Non-pigmented ciliary epithelial cell (primary cell): ENCODE data around the gene DNAH12.
A peak's percentile ranks its signal among the peaks of the same experiment; 100 is the strongest.
"Not testable (repeated sequence)": the region's sequence is repeated elsewhere in the genome, so short reads cannot be mapped to it uniquely, and the experiment has no call there.

ENCODE experiments used
- DNase-seq: peaks from one replicate; pipeline ENCODE4 v3.0.0-alpha.2; 2010; ENCODE audit warnings: low read depth

Gene DNAH12

DNA sequence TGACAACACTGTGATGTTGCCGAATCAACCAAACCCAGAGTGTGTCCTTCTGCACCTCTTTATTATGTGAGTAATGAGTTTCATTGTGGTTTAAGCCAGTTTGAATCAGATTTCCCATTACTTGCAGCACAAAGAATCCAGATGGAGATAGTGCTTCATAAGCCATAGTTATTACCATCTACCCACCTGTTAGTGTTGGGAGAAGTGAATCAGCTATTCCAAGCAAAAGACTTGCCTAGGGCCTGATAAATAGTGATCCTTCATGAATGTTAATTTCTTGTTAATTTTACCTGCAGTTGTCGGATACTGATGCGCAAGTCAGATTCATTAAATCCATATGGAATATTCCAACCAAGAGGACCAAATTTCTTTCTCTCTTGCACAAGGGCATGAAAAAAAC lies 229.9 kb downstream of the DNAH12 start:
- no peak for DNase-seq

- no peak for DNase-seq
Observed at GRCh38 chr3:57309769-57310360, 234.3 kb downstream of the DNAH12 start.

DNA sequence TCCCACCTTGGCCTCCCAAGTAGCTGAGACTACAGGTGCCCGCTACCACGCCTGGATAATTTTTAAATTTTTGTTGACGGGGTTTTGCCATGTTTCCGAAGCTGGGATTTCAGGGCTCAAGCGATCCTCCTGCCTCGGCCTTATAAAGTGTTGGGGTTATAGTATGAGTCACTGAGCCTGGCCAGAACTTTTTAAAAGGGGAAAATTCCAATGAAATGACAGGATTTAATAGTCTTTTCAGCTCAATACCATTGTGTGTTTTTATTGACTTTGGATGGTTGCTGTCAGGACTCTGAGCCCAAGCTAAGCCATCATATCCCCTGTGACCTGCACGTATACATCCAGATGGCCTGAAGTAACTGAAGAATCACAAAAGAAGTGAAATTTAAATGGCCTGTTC lies 240.6 kb downstream of the DNAH12 start:
- DNase-seq = not testable (repeated sequence)

DNA sequence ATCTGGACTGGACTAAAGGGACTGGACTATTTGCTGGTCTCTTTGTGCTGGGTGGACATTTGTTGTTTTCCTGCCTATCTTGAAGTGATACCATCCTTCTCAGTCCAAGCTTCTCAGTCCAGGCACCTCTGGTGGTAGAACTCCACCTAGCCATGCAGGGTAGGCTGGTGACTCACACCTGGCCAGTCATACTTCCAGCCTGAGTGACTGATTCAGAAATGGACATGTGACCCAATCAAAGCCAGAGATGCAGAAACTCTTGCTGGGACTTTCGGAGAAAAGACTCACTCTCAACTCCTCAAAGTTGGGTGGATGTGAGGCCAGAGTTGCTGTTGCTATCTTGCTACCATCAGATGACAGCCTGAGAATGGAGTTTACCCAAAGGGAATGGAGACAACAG lies 246.1 kb downstream of the DNAH12 start:
- peak; percentile 28 for DNase-seq

- no peak for DNase-seq
Observed at GRCh38 chr3:57292897-57293526, 251.1 kb downstream of the DNAH12 start.

- DNase-seq = no peak
Observed at GRCh38 chr3:57292159-57292896, 251.8 kb downstream of the DNAH12 start, which contains the start of gene ASB14. Gene ASB14, minus strand, starts transcription at chr3:57292685. Its CDS starts 652 bp downstream, at chr3:57292033.

- no peak for DNase-seq
Observed at GRCh38 chr3:57288403-57288802, 255.7 kb downstream of the DNAH12 start.

DNA sequence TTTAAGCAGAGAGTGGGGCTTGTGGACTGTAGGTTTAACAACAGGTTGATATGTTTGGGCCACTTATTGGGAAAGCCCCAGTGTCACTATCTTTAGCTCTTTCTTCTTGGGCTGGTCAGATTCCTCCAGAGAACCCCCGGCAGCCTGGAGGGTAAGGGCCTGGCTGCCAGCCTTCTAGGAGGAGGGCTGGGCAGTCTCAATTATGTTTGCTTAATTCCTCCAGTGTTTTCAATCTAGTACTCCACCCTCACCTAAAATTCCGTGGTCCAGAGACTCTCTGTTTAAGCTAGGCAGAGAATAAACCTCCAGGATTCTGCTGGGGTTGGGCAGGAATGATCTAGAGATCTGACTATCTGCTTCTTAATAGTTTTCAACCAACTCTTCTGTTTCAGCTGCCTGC lies 256.9 kb downstream of the DNAH12 start:
- DNase-seq = no peak

DNA sequence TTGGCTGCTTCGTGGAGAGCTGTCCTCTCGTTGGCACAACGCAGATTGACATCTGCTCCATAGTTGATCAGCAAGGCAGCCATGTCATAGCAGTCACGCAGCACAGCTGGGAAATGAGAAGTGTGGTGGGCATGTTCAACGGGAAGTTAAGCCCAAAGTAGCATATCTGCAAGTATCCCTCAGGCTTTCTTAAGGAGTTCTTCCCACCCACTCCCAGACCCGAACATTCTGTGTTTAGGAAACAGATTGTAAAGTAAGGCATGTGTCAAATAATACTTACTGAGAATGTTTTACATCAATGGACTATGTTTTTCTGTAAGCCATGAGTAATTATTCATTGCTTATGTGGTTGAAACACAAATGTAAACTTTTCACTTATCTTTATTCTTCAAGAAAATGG lies 260.8 kb downstream of the DNAH12 start:
- DNase-seq = no peak

GRCh38 chr3:57281715-57282114 lies 262.4 kb downstream of the DNAH12 start:
- peak; percentile 23 for DNase-seq

GRCh38 chr3:57279685-57280084 lies 264.5 kb downstream of the DNAH12 start:
- DNase-seq = no peak

GRCh38 chr3:57278237-57278636 lies 265.9 kb downstream of the DNAH12 start:
- no peak for DNase-seq

DNA sequence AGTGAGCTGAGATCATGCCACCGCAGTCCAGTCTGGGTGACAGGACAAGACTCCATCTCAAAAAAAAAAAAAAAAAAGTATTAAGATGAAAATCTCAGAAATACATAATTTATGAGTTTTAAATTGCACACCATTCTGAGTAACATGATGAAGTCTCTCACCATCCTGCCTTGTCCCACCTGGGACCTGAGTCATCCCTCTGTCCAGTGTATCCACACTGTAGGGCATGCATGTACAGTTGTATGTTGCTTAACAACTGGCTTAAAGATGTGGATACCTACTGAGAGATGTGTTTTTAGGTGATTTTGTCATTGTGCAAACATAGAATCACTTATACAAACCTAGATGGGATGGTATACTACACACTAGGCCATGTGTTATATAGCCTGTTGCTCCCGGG lies 268.8 kb downstream of the DNAH12 start:
- DNase-seq = no peak

DNA sequence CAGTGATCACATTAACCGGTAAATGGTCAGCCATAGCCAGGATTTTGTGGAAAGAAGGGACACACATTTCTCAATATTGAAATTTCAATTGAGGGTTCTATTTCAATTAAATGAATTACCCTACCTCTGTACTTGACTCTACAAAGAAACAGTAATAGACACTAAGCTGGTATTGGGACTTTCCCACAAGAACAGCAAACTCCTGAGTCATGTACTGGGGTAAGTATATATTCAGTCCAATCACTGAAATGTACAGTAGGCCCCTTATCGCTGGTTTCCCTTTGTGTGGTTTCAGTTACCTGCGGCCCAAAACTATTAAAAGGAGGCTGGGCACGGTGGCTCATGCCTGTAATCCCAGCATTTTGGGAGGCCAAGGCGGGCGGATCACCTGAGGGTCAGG lies 269.3 kb downstream of the DNAH12 start:
- no peak for DNase-seq

DNA sequence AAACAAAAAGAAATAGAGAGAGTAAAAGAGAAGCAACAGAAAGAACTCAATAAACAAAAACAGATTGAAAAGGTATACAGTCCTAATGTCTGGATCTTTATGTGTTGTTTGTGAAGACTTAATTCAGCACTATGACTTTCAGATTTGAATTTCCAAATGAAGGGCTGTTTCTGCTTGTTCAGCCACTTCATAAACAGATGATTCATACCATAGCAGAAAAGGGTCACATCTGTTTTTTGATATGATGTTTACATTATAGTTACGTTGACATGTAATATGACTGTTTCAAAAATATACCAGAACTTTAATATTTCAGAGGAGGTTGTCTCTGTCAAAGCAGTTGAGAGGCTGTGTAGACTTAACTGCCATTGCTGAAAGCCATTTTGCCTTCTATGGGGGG lies 275.7 kb downstream of the DNAH12 start:
- DNase-seq = no peak

DNA sequence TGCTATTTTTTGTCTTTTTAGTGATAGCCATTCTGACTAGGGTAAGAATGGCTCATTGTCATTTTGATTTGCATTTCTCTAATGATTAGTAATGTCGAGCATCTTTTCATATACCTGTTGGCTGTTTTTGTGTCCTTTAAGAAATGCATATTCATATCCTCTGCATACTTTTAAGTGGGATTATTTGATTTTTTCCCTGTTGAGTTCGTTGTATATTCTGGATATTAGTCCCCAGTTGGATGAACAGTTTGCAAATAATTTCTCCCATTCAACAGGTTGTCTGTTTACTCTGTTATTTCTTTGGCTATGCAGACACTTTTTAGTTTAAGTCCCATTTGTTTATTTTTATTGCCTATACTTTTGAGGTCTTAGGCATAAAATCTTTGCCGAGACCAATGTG lies 282.2 kb downstream of the DNAH12 start:
- DNase-seq = no peak

- no peak for DNase-seq
Observed at GRCh38 chr3:57261119-57261518, 283.0 kb downstream of the DNAH12 start.

- DNase-seq = no peak
Observed at GRCh38 chr3:57257678-57258077, 286.5 kb downstream of the DNAH12 start.

DNA sequence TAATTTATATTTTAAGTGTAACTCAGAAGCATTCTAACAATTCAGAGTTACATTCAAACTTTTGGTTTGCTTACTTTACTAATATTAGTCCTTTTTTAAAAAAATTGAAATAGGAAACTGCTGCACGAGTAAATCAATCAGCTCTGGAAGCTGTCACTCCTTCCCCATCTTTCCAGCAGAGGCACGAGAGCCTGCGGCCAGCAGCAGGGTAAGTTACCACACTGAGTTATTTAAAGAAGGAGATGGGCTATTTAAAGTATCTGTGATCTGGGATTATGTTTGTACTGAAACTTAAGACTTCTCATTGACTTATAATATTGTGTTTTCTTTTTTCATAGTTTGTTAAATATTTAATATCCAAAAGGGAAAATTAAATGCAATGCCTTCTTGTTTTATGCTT lies 287.3 kb downstream of the DNAH12 start:
- DNase-seq = no peak

DNA sequence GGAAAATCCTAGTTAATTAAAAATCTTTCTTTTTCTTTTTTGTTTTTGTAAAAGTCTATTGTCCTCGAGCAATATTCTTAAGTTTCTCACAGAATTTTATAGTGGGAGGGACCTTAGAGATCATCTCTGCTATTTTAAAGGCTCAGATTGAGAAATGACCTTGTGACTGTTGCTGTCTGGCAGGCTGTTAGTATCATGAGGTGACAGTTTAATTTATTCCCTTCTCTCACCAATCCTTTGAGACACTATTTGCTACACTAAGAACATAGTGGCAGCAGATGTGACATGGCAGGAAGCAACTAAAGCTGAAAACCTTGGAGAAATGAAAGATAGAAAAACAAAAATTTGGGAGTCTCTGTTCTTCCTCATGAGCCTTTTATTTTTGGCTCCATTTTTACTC lies 291.7 kb downstream of the DNAH12 start:
- DNase-seq = no peak

DNA sequence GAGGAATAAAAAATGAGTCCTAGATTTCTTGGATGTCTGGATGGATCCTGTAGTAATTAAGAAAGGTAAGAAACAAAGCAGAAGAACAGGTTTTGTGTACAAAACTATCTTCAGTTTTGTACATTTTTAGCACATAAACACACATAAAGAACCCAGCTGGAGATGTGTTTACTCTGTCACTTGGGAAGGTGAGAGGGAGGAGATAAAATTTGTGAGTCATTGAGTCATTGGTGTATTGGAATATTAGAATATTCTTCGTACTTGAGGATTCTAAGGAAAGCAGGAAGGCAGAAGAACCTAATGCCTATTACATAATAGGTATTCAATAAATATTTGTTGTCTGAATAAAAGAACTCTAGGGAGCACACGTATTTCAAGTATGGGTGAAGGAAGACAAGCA lies 299.2 kb downstream of the DNAH12 start:
- DNase-seq = no peak
